Measurements from ENCODE around the gene SOX13.

SOX13 gene

DNA sequence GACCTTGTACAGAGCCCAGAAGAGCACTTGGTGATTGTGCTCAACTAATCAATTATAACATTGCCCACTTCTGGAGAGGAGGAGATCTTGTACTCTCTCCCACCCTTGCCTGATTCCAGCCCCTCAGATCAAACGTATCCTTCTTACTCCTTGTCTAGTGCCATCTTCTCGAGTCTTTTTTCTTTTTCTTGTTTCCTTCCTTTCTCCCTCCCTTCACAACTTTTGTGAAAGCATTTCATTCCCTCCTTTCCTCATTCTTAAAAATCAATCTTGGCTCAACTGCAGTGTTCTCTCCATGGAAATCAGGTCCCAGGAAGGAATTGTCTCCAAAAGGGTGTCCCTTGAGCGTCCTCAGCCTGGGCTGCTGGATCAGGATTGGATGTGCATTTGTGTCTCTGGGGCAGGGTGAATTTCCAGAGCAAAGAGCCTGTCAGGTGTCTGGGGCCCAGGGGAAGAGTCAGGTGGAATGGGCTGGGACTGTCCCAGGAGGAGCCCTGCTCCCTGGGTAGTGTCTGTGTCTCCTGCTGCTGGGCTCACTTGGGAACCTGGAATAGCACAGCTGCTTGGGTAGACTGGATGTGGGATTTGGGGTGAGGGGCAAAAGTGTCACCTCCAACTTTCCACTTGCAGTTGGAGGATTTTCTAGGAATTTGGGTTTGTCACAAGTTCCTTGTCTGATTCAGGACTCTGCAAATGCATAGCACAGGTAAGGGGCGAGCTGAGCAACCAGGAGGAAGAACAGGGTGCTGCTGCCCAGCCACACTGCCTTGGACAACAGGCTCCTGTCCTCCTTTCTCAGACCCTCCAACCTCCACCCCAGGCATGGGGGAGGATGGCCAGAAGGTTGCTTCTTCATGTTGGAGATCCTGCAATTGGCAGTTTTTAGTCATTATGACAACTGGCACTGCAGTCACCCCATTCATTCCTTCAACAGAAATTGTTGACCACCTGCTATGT, 3.3 kb downstream of the SOX13 start:
- H3K36me3 Mint-ChIP-seq, result no peaks in the 10 kb centered on the region
- H3K4me3 Mint-ChIP-seq, result peak overlapping the region; percentile 84
- DNase-seq (ENCODE audit: low spot score in 2 of 2) (no peak), ATAC-seq (no peak)
- H3K4me1 Mint-ChIP-seq, result peaks cover 46% of the 10 kb centered on the region
- H3K9me3 Mint-ChIP-seq, result no peaks in the 10 kb centered on the region
- H3K27ac Mint-ChIP-seq, result peak overlapping the region; percentile 8

DNA sequence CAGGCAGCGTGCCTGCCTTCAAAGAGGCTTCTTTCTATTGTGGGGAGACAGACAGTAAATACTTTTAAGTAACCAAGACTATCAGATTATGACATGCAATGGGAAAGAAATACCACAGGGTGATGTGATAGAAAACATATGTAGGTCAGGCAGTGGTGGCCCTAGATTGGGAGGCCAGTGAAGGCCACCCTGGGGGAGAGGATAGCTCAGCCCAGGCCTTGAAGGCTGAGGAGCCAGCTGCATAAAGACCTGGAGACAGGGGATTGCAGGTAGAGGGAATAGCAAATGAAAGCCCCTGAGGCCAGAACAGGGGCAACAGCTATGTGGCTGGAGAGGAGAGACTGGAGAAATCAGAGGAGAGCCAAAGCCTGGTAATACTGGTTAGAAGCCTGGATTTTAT, 4.0 kb downstream of the SOX13 start:
- peak overlapping the region; percentile 8 for H3K27ac Mint-ChIP-seq
- no peaks in the 10 kb centered on the region for H3K9me3 Mint-ChIP-seq
- ATAC-seq, result no peak

DNA sequence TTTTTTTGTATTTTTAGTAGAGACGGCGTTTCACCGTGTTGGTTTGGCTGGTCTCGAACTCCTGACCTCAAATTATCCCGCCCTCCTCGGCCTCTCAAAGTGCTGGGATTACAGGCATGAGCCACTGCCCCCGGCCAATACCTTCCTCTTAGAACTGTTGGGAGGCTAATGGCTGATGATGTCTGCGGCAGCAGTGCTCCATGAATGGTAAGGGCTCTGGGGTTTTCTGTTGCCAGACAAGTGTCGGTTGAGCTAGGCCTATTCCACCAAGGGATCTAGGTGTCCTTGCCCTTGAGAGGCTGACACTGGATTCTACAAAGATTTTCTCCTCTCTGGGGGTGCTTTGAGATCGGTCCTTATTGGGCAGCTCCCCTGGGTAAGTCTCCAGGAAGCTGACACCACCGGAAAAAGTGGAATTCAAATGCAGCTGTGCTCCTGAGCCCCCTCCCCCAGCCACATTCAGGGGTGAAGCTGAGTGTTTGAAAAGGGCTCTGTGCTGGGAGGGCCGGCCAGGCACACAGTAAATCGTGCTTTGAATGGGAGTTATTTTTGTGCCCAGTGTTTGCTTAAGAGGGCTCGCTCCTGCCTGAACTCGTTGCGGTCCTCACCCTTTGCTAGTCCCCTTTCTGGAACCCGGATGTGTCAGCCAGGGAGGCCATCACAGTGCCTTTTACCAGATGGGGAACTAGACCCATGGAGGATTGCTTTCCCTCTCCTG, 5.2 kb downstream of the SOX13 start:
- peaks cover 55% of the 10 kb centered on the region for H3K4me1 Mint-ChIP-seq
- no peaks in the 10 kb centered on the region for H3K9me3 Mint-ChIP-seq
- H3K36me3 Mint-ChIP-seq, result no peaks in the 10 kb centered on the region
- H3K27ac Mint-ChIP-seq, result no peak overlapping the region
- DNase-seq (ENCODE audit: low spot score in 2 of 2) (no peak), ATAC-seq (no peak)
- no peak overlapping the region for H3K4me3 Mint-ChIP-seq

More for the DNA sequence above, 4.0 kb downstream of the SOX13 start:
- Mint-ChIP-seq H3K4me1 (peaks cover 47% of the 10 kb centered on the region), H3K36me3 (no peaks in the 10 kb centered on the region), H3K4me3 (no peak overlapping the region)
- no peak for DNase-seq (ENCODE audit: low spot score in 2 of 2)

DNA sequence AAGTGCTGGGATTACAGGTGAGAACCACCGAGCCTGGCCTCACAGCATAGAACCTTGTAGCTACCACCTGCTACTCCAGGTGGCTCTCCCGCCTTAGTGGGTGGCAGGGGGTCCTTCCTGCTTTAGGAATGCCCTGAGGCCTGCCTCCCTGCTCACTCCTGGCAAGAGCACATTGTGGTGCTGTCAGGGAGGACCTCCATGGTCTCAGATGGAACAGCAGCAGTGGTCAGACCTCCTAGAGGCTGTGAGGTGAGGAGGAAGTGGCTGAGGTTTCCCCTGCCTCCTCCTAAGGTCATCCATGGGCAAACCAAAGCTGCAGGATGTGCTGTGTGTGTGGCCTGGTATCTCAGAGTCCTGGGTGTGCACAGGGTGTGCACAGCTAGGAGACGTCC, 6.7 kb downstream of the SOX13 start:
- H3K4me1 Mint-ChIP-seq, result peaks cover 54% of the 10 kb centered on the region
- peak overlapping the region; percentile 1 for H3K4me3 Mint-ChIP-seq
- H3K36me3 Mint-ChIP-seq, result no peaks in the 10 kb centered on the region
- DNase-seq (ENCODE audit: low spot score in 2 of 2), result no peak
- no peaks in the 10 kb centered on the region for H3K9me3 Mint-ChIP-seq
- no peak overlapping the region for H3K27ac Mint-ChIP-seq
- ATAC-seq, result no peak

DNA sequence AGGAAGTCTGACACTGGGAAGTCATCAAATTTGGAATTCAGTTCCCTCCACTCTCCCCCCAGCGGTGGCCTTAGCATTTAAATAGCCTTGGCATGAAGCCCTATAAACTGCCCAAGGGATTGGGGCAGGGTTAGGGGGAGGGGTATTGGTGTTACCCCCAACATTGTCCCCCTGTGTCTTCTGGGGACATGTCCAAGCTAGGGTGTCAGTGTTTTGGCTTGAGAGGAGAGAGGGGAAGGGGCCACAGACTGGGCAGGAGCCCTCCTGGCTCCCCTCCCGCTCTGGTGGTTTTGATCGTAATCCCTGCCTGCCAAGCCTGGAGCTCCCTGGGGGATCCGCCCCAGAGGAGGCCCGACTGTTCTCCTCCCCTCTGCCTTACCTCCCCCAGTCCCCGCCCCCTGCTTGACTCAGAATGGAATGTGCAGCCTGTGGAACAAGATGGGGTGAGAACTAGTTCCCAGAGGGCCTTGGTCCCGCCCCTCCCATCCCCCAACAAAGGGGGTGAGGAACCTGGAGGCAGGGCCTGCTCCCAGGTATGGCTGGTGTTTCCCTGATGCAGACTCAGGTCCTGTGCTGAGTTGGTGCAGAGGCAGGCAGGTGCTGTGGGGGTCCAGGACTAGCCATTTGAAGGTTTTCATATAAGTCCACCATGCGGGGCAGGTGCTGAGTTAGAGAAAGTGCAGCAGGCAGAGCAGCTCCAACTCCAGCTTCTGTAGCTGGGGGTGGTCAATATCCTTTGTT, 7.4 kb downstream of the SOX13 start:
- H3K4me1 Mint-ChIP-seq, result peaks cover 56% of the 10 kb centered on the region
- DNase-seq (ENCODE audit: low spot score in 2 of 2) (no peak), ATAC-seq (no peak)
- no peak overlapping the region for H3K27ac Mint-ChIP-seq
- H3K9me3 Mint-ChIP-seq, result no peaks in the 10 kb centered on the region
- no peaks in the 10 kb centered on the region for H3K36me3 Mint-ChIP-seq
- peak overlapping the region; percentile 1 for H3K4me3 Mint-ChIP-seq

DNA sequence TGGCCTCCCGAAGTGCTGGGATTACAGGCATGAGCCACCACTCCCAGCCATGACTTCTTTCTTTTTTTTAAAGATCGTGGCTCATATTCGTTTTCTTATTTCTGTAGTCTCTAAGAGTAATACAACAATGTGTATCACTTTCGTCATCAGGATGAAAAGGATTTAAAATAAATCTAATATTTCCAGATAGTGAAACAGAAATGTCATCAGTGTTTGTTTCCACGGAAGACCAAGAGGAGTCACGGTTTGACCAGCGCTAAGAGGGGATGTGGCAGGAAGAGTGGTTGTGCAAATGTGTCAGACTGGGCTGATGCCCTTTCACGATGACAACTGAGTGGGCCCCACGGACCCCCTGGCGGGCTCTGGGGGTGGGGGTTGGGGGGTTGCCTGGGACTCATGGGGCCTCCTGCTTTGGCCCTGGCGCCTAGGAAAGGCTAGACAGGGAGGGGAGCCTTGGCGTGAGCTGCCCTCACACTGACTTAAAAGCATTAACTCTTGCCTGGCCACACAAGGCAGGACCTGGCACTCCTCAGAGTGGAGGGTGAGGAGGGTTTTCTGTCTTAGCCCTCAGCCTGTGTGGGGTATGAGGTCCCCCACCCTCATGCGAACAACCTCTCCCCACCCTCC, 8.4 kb downstream of the SOX13 start:
- no peaks in the 10 kb centered on the region for H3K9me3 Mint-ChIP-seq
- peak overlapping the region; percentile 13 for H3K4me3 Mint-ChIP-seq
- no peaks in the 10 kb centered on the region for H3K36me3 Mint-ChIP-seq
- no peak for ATAC-seq
- peaks cover 52% of the 10 kb centered on the region for H3K4me1 Mint-ChIP-seq
- no peak for DNase-seq (ENCODE audit: low spot score in 2 of 2)
- H3K27ac Mint-ChIP-seq, result peak overlapping the region; percentile 82

DNA sequence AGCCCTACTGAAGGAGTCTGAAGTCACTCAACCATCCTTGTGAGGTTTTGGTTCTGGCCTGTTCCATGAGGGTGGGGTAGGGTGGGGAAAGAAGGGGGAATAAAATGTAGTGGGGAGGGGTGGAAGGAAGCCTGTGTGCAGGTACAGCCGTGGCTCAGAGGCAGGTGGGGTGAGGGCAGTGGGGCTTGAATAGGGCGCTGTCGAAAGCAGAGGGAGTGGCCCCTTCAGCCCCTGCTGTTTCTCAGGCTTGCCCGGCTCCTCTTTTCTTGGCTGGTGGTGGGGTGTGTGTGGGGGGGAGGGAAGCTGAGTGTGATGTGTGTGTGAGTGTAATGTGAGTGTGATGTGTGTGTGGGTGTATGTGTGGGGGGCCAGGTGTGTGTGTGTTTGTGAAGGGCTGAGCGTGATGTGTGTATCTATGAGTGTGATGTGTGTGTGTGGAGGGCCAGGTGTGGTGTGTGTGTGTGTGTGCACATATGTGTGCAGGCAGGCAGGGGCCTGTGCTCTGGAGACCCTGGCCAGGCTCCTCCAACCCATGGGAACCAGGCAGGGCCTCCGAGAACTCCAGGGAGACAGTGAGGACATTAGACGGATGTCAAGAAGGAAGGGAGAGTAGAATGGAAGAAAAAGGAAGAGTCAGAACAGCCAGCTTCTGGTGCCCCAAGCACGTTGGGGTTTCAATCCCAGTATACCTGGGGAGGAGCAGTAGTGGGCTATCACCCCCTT, 9.0 kb downstream of the SOX13 start:
- H3K4me3 Mint-ChIP-seq, result no peak overlapping the region
- no peaks in the 10 kb centered on the region for H3K9me3 Mint-ChIP-seq
- no peaks in the 10 kb centered on the region for H3K36me3 Mint-ChIP-seq
- ATAC-seq (no peak), DNase-seq (ENCODE audit: low spot score in 2 of 2) (no peak)
- peak overlapping the region; percentile 85 for H3K27ac Mint-ChIP-seq
- peaks cover 45% of the 10 kb centered on the region for H3K4me1 Mint-ChIP-seq

DNA sequence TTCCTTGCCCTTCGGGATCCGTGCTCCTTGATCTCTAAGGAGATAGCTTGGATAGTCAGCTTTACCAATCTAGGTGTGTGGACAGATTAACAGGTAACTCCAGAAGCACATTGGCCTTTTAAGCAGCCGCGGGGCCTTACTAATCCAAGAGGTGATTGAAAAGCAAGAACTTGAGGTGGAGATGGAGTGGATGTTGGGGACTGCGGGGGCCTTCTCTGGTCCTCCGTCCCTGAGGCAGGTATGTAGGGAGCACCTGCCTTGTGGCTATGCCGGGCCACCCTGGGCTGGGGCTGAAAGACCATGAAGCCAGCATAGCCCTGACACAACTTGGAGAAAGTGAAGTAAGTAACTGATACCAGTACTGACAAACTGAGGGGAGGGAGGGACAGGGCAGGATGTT, 10.6 kb downstream of the SOX13 start:
- DNase-seq (ENCODE audit: low spot score in 2 of 2) (no peak), ATAC-seq (no peak)
- H3K27ac Mint-ChIP-seq, result peak overlapping the region; percentile 65
- H3K9me3 Mint-ChIP-seq, result no peaks in the 10 kb centered on the region
- no peak overlapping the region for H3K4me3 Mint-ChIP-seq
- peaks cover 54% of the 10 kb centered on the region for H3K4me1 Mint-ChIP-seq
- H3K36me3 Mint-ChIP-seq, result no peaks in the 10 kb centered on the region

DNA sequence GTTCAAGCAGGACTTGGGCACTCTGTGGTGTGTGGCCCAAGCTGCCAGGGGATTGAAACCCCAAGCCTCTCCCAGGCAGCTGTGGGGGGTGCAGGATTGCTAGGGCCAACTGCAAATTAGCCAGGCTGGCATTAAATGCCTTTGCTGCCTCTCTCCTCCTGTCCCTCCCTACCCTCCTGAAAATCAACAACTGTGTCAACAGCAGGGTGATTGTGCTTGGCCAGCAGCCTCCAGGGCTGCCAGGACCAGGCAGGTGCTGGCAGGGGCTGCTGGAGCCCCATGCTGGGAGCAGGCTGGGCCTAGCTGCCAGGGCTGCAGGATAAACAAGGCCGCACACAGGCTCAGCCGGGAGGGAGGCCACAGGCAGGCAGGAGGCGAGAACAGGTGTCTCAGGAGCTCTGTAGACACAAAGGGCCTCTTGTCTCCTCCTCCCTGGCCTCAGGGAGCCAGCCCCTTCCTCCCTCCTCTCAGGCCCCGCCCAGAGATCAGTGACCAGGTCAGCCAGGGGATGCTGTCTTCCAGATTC, 11.4 kb downstream of the SOX13 start:
- Mint-ChIP-seq H3K9me3 (no peaks in the 10 kb centered on the region), H3K4me3 (no peak overlapping the region), H3K36me3 (no peaks in the 10 kb centered on the region), H3K27ac (peak overlapping the region; percentile 65), H3K4me1 (peaks cover 60% of the 10 kb centered on the region)
- no peak for DNase-seq (ENCODE audit: low spot score in 2 of 2)
- no peak for ATAC-seq

DNA sequence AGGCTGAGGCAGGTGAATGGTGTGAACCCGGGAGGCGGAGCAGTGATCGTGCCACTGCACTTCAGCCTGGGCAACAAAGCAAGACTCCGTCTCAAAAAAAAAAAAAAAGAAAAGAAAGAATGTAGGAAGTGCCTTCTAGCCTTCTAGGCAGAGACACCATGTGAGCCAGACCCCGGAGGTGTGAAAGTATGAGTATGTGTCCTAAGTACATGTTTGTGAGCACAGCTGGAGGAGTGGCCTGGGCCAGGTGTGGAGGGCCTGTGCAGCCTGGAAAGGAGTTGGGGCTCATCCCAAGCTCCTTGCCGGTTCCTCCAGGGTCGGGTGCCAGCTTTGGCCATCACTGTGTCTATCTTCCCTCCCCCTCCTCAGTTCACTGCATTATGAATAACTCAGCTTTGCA, 13.0 kb downstream of the SOX13 start:
- Mint-ChIP-seq H3K27ac (peak overlapping the region; percentile 65), H3K4me1 (peaks cover 54% of the 10 kb centered on the region), H3K9me3 (no peaks in the 10 kb centered on the region), H3K36me3 (no peaks in the 10 kb centered on the region), H3K4me3 (no peak overlapping the region)
- peak; percentile 69 for ATAC-seq
- no peak for DNase-seq (ENCODE audit: low spot score in 2 of 2)

DNA sequence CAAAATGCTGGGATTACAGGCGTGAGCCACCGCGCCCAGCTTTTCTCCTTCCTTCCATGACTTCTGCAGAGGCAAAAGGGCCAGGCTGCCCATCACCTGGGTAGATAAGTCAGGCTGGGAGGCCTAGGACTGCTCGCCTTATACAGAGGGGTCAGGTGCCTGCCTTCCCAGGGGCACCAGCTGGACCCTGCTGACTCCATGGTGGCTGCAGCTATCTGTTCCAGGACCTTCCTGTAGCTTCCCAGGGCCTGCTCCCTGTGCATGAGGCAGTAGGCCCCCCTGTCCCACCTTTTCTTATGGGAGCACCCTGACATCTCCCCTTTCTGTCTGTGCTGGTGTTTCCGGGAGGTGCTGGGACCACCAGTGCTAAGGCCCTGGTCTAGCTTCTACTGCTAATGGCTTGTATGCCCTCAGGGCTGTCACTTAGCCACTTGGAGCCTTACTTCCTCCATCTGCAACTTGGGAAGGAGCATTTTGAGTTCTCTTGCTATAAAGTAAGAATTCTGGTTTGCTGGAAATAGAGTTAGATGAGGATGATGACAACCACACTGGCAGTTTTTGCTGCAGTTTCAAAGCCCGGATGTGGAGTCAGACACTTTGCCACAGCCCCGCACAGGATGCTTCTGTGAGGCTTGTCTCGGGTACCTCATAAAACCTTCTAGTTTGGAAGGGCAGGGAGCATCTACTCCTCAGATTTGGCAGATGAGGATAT, 14.4 kb downstream of the SOX13 start:
- Mint-ChIP-seq H3K4me1 (peaks cover 61% of the 10 kb centered on the region), H3K27ac (peak overlapping the region; percentile 82), H3K36me3 (no peaks in the 10 kb centered on the region), H3K9me3 (no peaks in the 10 kb centered on the region), H3K4me3 (peak overlapping the region; percentile 53)
- no peak for DNase-seq (ENCODE audit: low spot score in 2 of 2)
- peak; percentile 38 for ATAC-seq

DNA sequence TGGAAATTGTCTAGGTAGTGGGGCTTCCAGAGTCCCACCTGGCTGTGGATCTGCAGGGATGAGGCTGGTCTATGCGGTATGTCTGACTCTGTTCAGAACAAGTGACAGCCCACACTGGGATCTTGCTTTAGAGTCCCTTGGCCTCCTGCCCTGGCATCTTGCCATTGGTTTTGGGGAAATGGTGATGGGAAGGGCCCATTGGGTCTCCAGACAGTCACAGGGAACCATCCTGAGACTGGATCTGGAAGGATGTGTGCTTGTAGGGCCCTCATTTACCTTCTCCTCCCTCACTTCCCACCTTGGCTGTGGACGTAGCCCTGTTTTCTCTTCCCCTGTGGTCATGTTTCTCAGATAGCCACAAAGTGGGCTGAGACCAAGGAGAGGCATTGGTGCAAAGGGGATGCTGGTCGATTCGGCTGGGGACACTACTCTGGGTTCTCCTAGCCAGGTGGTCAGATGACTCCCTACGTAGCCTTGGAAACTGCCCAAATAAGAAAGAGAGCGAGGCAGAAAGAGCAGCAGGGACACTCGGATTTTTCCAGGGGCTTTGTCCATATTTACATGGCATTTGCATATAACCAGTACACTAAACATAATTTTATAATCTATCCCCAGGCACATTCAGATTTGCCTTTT, 15.1 kb downstream of the SOX13 start:
- Mint-ChIP-seq H3K36me3 (no peaks in the 10 kb centered on the region), H3K4me3 (peak overlapping the region; percentile 53), H3K9me3 (no peaks in the 10 kb centered on the region), H3K27ac (peak overlapping the region; percentile 82), H3K4me1 (peaks cover 64% of the 10 kb centered on the region)
- ATAC-seq, result peak; percentile 4
- DNase-seq (ENCODE audit: low spot score in 2 of 2), result no peak

DNA sequence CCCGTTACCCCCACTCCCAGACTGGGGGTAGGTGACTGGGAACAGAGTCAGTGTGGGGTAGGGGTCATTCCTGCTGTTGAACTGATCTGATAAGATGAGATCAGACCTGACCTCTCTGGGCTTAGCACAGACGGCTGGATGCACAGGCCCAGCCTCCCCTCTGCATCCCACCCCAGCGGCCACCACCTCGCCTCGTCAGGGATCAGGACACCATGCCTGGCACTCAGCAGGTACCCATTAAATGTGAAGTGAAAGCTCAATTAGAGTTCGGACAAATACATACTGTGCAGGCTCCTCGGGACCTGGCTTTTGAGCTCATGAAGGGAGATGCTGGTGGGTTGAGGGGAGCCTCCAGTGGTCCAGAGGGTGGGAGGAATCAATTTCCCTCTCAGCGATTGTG, 15.7 kb downstream of the SOX13 start:
- ATAC-seq (no peak), DNase-seq (ENCODE audit: low spot score in 2 of 2) (no peak)
- Mint-ChIP-seq H3K4me1 (peaks cover 68% of the 10 kb centered on the region), H3K27ac (peak overlapping the region; percentile 82), H3K4me3 (peak overlapping the region; percentile 53), H3K36me3 (no peaks in the 10 kb centered on the region), H3K9me3 (no peaks in the 10 kb centered on the region)

Measured in stimulated activated effector memory CD8-positive, alpha-beta T cell treated with anti-CD3 and anti-CD28 coated beads, Interleukin-12 subunit alpha, Interleukin-12 subunit beta, amount 100 ng/mL, for 72 hours (primary cell).